ENCODE results near the gene ZNF740. TPM values are rescaled to one million over a fixed set of nuclear protein-coding genes. Genes with fewer than 3 reads are reported as not detected.
"Not testable (repeated sequence)": the region's sequence is repeated elsewhere in the genome, so short reads cannot be mapped to it uniquely, and the experiment has no call there.

ZNF740 gene
- total RNA-seq, 1 donor from 2014 or later = 39.6 TPM

DNA sequence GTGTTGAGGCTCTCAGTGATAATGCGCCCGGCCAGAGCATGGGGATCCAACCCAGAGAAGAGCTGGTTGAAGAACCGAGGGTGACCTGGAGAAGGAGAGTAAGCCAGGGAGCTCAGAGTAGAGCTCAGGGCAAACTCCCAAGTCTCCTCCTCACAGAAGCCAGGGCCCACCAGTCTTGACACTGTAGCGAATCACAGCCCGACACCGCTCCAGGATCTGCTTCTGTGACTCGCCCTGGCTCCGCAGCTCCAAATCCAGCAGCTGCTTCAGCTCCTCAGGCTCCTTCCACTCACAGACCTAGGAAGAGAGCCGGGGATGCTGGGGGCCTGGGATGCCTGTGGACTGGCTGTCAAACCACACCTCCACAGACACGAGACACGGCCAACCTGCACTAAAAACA lies 8.2 kb upstream of the ZNF740 start:
- intact Hi-C loops (cut with micrococcal nuclease) = no loop called here

DNA sequence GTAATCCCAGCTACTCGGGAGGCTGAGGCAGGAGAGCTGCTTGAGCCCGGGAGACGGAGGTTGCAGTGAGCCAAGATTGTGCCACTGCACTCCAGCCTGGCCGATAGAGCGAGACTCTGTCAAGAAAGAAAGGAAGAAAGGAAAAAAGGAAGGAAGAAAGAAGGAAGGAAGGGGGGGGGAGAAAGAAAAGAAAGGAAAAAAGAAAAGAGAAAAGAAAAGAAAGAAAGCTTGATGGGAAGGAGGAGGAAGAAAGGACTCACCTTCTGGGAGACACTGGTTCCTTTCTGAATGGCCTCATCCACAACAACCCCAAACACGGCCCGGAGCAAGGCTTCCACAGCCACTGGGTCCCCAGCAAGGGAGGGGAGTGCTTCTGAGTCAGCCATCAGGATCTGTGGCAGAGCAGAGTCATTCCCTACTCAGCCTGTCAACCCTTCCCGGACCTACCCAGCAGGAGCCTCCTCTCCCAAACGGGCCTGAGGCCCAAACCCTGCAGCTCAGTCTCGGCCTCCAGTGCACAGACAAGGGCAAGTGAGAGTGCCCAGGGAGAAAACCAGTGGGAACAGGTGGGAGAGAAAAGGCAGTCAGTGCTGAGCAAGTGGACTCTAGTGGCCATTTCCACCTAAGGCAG lies 7.3 kb upstream of the ZNF740 start:
- intact Hi-C loops (cut with micrococcal nuclease) = no loop called here

DNA sequence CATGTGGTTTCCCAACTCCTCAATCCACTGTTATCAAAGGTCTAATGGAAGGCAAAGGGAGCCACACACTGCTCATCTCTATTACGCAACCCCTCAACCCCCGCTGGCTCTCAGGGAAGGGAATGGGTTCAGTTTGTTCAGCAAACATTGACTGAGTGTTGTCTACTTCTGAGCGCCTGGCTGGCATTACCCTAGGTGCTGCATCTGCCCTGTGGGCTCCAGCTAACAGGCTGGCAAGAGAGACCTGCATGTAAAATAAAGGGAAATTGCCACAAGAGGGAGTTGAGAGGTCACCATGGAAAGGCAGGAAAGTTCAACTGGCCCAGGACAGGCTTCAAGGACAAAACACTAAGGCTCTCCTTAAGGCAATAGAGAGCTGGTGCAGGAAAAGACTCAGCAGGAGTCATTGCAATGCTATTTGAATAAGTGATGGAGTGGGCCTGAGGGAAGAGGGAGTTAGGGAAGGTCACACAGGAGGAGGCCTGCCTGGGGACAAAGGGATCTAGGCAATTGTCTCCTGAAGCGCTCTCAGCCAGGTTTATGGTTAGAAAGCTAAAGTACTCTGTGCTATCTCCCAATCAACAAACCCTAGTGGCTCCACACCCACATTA lies 5.5 kb upstream of the ZNF740 start:
- intact Hi-C loops (cut with micrococcal nuclease) = no loop called here

DNA sequence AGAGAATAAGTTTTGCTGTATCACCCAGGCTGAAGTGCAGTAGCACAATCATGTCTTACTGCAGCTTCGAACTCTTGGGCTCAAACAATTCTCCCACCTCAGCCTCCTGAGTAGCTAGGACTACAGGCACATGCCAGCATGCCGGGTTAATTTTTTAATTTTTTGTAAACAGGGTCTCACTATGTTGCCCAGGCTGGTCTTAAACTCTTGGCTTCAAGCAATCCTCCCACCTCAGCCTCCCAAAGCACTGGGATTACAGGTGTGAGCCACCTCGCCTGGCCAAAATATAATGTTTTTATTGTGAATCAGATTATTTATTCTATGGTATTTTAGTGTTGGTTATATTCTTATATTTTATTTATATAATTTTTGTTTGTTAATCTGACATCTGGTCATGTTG lies 3.8 kb upstream of the ZNF740 start:
- intact Hi-C loops (cut with micrococcal nuclease) = no loop called here

DNA sequence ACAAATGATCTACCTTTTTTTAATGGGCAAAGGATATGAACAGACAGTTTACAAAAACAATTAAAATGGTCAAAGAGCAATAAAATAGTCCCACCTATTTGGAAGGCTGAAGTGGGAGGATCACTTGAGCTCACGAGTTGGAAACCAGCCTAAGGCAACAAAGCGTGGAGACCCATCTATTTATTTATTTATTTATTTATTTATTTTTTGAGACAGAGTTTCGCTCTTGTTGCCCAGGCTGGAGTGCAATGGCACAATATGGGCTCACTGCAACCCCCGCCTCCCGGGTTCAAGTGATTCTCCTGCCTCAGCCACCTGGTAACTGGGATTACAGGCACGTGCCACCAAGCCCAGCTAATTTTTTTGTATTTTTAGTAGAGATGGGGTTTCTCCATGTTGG lies 3.1 kb upstream of the ZNF740 start:
- intact Hi-C loops (cut with micrococcal nuclease) = not testable (repeated sequence)

DNA sequence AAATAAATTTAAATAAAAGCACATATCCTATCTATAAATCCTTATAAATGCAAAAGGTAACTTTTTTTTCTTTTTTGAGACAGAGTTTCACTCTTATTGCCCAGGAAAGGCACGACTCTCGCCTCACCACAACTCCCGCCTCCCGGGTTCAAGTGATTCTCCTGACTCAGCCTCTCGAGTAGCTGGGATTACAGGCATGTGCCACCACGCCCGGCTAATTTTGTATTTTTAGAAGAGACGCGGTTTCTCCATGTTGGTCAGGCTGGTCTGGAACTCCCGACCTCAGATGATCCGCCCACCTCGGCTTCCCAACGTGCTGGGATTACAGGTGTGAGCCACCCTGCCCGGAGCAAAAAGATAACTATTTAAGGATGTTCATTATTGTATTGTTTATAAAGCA lies 1.7 kb upstream of the ZNF740 start:
- intact Hi-C loops (cut with micrococcal nuclease) = not testable (repeated sequence)

DNA sequence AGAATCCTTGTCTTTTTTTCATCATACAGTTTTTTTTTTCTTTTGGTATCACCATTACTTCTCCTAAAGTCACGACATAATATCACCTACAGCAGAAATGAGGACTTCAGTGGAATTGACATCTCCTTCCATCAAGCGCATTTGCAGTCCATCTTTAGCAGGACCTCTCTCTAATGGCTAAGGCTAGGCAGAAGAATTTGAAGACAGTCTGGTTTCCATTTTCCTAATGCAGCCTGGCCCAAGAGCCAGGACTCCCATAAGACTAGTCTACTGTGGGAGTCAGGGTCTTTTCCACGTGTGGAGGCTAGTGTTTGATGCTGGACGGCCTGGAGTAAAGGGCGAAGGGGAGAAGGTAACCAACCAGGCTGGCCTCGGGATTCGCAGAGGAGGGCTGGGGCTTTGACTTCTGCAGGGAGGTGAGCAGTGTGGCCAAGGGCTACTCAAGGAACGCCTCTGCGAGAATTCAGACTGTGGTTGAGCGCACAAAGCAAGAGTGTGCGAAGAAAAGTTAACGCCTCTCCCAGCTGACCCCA lies 769 bp upstream of the ZNF740 start:
- intact Hi-C loops (cut with micrococcal nuclease) = loop anchor here (1.0 to 5.0 kb wide), 8 partner anchors 20 to 173 kb away; partner anchors contain the start of genes AAAS, EIF4B, ESPL1 and MYG1

DNA sequence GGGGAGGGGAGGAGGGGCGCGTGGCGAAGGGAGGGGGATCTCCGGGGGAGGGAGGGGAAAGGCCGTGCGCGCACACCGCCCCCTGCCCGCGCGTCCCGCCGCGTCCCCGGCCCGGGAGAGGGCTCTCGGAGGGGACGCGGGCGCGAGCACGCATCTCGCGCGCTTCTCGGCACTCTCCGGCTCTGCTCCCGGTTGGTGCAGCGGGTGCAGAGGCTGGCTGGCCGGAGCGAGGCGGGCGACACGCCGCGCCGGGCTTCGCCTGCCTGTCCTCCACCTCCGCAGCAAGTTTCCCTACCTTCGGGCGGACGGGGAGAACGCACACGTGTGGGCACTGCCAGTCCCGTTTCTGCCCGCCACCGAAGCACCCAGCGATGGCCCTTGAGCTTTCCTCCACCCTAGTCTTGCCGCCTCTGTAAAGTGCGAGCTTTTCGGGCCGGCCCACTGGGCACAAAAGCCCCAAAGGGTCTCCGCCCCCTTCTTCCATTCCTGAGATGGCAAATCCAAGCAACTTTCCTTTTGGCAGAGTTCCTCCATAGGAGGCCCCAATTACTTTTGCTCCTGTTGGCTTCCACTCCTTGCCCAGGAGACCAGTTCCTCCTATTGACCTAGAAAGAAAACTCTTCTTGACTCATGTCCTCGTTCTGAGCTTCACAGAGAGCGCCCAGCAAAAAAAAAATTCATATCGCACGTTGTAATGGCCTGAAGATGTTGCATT lies 566 bp downstream of the ZNF740 start:
- intact Hi-C loops (cut with micrococcal nuclease) = loop anchor here (1.0 to 5.0 kb wide), 10 partner anchors 20 to 175 kb away; partner anchors contain the start of genes AAAS, EIF4B, ESPL1 and MYG1

DNA sequence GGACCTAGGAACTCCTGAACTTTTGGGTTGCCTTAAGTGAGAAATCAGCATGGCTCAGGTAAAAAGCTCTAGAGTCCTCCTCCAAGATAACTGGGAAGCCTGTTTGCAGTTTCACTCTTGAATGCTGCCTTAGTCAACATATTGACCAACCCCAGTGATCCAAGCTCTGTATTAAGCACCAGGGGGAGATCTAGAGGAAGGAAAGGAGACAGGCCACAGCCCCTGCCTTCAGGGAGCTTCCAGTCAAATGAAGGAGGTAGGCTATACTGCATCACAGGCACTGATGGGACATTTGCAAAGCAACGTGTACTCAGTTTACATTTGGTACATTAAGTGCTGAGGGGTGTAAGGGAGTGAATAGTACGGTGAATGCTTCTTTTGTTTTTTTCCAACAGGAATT lies 1.4 kb downstream of the ZNF740 start:
- intact Hi-C loops (cut with micrococcal nuclease) = loop anchor here (1.0 to 5.0 kb wide), 3 partner anchors 19 to 143 kb away; partner anchors contain the start of gene ESPL1

DNA sequence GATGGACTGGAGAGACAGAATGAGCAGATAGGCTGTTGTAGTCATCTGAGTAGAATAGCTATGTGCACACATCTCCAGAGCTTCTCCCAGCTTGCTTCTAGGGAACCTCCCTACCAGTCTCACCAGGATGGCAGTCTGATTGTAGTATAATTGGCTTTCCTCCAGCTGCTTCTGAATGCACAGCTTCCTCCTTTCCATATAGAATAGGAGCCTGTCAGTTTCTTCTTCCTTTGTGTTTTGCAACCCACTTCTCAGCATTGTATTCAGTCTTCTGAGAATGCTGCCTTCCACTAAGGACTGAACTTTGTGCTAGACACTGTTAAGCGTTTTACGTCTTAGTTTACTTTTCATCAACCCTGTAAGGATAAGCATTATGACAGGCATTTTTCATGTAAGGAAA lies 2.4 kb downstream of the ZNF740 start:
- intact Hi-C loops (cut with micrococcal nuclease) = loop anchor here (5.0 kb wide), 1 partner anchor 84 kb away; the partner anchor contains the start of gene ESPL1

DNA sequence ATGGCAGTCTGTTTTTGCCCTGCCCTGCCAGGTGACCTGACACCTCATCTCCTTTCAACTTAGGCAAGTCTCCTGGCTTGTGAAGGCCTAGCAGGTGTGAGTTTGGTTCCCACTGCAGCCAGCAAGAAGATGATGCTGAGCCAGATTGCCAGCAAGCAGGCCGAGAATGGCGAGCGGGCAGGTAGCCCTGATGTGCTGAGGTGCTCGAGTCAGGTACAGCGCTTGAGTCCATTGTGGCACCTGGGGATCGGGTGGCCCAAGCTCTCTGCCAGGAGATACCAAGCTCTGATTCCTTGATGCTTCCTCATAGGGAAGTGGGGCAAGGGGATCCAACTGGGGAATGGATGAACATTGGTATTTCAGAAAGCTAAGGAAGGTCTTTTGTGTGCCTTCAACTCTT lies 4.3 kb downstream of the ZNF740 start:
- intact Hi-C loops (cut with micrococcal nuclease) = loop anchor here (5.0 kb wide), 1 partner anchor 82 kb away; the partner anchor contains the start of gene ESPL1

DNA sequence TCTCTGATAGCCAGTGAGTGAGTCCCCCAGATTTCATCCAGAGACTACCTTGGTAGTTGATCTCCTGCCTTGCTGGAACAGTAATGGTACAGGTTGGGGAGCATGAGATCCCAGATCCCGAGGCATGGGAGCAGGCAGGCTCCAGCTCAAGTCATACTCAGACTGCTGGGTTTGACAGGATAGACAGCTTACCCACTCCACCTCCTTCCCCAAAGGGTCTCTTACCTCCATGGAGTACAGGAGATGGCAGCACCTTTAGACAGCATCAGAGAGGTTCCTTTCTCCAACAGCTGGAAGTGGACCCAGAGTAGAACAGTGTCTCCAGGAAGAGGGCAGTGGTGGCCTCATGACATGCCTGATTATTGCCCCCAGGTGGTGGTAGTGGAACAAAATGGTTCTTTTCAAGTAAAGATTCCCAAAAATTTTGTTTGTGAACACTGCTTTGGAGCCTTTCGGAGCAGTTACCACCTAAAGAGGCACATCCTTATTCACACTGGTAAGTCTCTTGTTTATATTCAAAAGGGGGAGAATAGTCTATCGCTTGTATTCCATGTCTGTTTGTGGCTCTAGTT lies 5.1 kb downstream of the ZNF740 start:
- intact Hi-C loops (cut with micrococcal nuclease) = no loop called here

DNA sequence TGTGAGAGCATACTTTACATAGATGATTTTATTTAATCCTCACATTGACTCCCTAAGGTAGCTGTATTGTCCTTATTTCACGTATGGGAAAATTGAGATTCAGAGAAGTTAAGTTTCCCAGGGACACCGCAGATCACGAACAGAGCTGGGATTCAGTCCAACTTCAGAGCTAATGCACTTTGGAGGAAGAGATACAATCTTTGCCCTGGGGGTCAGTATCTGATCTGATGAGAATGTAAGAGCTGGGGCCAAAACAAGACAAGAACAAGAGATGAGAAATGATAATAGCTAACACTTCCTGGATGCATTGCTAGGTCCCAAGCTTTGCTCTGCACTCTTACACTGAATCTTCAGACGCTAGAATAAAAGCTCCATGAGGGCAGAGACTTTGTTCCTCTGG lies 6.2 kb downstream of the ZNF740 start:
- intact Hi-C loops (cut with micrococcal nuclease) = no loop called here

DNA sequence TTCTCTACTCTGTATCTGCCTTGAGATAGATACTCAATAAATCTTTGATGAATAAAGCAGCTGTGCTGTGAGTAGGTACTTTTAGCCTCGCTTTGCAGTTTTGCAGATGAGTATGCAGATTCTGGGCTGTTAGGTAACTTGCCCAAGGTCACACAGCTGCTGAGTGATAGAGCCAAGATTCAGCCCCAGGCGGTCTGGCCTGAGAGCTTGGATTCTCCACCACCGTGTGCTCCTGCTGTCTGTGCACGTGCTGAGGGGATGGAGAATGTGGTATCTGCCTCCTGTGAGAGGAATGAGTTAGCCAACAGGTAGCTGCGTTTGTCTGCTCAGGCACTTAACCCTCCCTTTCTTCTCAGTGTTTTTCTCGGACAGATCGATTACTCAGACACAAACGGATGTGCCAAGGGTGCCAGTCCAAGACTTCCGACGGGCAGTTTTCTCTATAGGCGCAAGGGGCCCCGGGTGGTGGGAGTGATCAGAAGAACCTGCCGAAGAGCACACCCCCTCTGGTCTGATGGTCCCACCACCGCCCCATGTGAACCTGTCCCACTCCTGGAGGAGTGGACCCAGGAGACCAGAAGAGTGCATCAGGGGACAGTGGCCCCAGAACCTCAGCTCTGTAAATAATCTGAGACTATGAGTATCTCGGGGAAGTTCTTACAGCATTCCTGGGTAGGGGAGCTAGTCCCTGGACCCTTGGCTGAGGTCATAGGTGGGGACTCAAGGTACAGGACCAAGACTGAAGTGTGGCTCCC lies 6.8 kb downstream of the ZNF740 start:
- intact Hi-C loops (cut with micrococcal nuclease) = no loop called here

DNA sequence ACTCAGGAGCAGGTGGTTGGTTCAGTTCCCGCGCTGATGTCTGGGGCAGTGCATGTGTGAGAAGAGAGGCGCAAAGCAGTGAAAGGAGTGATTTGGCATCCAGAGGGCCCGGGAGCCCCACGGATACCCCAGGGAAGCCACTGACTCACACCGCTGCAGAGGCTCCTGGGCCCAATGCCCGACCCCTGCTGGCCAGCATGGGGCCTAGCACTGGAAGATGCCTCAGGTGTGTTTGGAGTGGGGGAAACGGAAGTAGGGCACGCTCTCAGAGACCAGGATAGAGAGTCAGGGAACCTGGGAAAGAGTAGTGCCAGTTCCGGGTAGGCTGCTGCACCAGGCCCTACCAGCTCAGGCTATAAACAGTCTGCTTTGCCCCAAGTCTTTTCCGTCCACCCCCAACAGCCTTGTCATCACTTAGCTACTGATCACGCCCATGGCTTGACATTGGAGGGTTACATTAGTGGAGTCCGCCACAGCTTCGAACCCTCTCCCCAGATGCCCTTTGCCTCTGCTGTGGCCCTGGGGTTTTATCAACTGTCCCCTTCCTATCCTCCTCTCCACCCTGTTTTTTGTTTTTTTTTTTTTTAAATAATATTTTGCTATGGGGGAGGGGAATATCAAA lies 9.7 kb downstream of the ZNF740 start:
- intact Hi-C loops (cut with micrococcal nuclease) = loop anchor here (5.0 kb wide), 1 partner anchor 33 kb away; no protein-coding TSS in a partner anchor

DNA sequence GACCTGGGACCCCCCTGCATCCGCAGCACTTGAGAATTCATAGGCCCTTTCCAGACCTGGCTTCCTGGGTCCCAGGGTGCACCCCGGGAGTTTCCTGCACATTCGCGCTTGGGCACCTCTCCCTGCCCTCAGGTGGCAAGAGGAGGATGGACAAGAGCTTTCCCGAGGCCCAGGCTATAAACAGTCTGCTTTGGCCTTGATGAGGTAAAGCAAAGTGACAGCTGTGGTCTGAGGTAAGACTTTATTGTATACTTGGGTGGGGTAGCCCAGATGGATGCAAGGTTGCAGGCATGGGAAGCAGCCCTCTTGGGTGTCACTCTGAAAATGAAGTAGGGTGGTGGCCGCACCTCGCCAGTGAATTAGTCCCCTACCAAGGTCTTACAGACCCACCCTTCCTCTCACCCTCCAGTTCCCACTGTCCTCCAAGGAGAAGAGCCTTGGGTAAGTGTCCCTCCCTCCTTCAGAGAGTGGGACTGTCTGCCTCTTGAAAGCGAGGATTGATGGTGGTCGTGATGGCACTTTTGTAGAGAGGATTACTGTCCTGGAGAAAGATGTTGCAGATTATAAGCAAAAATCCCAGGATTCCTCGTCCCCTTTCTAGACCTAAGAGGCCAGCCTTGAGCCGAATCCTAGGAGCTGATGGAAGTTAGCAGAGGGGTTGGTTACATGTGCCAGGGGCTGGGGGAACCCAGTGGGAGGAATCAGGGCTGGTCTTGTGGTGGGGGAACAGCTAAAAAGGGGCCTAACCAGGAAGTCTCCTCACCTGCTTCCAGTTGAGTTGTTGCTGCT lies 10.8 kb downstream of the ZNF740 start:
- intact Hi-C loops (cut with micrococcal nuclease) = loop anchor here (5.0 kb wide), 1 partner anchor 34 kb away; no protein-coding TSS in a partner anchor

DNA sequence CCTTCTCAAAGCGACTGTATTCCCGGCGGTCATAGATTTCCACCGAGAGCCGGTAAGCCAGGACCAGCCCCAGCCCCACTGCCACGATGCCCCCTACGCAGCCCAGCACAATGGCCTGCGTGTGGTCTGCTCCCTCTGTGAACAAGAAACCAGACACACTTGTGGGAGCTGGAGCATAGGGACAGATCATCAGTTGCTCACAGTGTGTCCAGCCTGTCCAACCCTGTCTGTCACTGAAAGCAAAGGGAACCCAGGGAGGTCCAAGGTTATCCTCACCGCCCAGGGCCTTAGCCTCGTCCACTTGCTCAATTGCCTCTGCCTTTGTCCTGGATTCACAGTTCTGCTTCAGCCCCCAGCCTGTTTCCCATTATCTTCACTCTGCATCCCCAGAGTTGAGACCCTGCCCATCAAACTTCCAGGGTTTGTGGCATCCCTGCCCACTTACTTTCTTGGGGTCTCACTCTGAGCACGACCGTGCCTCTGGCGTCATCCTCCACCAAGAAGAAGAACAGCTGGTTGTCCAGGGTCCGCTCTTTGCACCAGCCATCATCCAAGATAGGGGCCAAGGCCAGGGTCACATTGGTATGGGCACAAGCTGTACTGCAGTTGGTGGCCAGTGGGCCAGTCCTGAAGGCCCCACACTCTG lies 11.5 kb downstream of the ZNF740 start:
- intact Hi-C loops (cut with micrococcal nuclease) = loop anchor here (5.0 kb wide), 1 partner anchor 35 kb away; no protein-coding TSS in a partner anchor

DNA sequence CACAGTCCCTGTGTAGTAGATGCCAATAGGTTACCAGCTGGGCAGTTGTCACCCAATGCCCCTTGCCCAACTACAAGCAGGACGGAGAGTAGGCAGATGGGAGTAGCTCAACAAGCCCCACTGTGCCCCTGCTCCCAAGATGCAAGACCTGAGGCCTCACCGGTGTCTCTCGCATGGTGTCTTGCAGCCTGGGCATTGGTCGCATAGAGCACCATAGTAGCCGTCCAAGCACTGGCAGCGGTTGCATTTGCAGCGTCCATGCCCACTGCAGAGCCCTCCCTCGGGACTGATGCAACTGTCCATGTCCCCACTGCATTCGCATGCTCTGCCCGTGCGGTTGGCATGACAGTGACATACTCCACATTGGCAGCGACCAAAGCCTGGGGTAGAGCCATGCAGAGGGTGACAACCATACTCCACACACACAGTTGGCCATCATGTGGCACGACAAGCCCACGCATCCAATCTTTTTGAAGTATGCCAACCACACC lies 12.1 kb downstream of the ZNF740 start:
- intact Hi-C loops (cut with micrococcal nuclease) = loop anchor here (5.0 kb wide), 1 partner anchor 35 kb away; no protein-coding TSS in a partner anchor

DNA sequence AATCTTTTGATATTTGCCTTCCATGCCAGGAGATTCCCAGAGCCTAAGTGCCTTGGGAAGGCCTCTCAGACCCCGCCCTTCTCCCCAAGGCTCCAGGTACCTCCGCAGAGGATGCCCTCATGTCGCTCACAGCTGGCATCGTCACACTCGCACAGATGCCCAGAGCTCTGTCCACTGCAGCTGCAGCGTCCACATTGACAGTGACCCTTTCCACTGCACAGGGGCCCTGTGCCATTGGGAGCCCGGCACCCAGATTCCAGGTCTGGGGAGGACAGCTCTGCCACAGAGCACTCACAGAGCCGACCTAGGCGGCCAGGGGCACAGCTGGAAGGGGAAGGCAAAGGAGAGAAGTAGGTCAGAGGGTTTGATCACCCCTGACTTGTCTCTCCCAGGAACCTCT lies 12.5 kb downstream of the ZNF740 start:
- intact Hi-C loops (cut with micrococcal nuclease) = loop anchor here (5.0 kb wide), 1 partner anchor 36 kb away; no protein-coding TSS in a partner anchor

Data from T-helper 2 cell treated with Interferon-gamma antibody and Interleukin-4, amounts not matched to agents 100 ng/mL and 5 ng/mL, for 36 hours (primary cell).